PC-3 (cell line): ENCODE measurements around the gene ATAD3B.

ENCODE experiments used
- EZH2phosphoT487 ChIP-seq: fragments of 300-600 bp; sonication (generic); IDR thresholded peaks from 2 replicates; pipeline ENCODE4 v1.6.1; 2018; ENCODE audit warnings: mild to moderate bottlenecking, antibody characterized with exemption, low read length, borderline replicate concordance
- TF ChIP-seq, protein P1 (sequence below): fragments of 300-600 bp; sonication (generic); conservative IDR thresholded peaks from 2 replicates; pipeline ENCODE4 v1.5.1; 2017; ENCODE audit warnings: antibody characterized with exemption, low read depth, mild to moderate bottlenecking, low read length

DNA sequence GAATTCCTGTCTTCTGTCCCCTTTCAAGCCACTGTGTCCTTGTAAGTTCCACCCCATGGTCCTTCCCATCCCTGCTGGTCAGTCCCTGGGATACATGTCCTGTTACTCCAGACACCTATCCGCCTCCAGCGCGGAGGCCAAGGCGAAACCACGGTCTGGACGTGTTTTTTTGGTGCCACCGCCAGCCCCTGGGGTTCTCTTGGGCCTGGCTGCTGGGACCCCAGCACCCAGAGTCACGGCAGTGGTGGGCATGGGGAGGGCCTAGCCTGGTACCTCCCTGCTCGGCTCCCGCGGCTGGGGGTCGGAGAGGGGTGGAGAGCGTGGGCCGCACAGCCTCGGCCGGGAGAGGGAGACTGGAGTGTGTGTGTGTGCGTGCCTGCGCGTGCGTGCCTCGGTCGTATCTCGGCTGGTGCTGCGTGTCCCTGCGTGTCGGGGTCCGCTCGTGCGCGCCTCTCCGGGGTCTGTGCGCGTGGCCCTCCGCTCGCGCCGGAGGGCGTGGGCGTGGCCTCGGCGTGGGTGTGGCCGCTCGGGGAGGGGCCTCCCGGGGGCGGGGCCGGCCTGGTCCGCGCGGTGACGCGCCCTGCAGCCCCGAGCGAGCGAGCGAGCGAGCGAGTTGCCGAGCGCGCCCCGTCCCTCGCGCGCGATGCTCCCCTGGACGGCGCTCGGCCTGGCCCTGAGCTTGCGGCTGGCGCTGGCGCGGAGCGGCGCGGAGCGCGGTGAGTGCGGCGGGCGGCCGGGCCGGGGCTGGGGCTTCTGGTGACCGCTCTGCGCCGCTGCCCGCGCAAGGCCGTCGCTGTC lies 36.3 kb upstream of the ATAD3B start, which contains the start of gene VWA1:
- TF ChIP-seq, protein P1, sequence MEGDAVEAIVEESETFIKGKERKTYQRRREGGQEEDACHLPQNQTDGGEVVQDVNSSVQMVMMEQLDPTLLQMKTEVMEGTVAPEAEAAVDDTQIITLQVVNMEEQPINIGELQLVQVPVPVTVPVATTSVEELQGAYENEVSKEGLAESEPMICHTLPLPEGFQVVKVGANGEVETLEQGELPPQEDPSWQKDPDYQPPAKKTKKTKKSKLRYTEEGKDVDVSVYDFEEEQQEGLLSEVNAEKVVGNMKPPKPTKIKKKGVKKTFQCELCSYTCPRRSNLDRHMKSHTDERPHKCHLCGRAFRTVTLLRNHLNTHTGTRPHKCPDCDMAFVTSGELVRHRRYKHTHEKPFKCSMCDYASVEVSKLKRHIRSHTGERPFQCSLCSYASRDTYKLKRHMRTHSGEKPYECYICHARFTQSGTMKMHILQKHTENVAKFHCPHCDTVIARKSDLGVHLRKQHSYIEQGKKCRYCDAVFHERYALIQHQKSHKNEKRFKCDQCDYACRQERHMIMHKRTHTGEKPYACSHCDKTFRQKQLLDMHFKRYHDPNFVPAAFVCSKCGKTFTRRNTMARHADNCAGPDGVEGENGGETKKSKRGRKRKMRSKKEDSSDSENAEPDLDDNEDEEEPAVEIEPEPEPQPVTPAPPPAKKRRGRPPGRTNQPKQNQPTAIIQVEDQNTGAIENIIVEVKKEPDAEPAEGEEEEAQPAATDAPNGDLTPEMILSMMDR = no peak
- TF ChIP-seq EZH2phosphoT487 = no peak
